HCT116 (cell line): Measurements from ENCODE around the gene MBD3L3. TPM values are rescaled to one million over a fixed set of nuclear protein-coding genes. Genes with fewer than 3 reads are reported as not detected.

ENCODE experiments used
- ATAC-seq: fragments of 200-7000 bp; cut with Tn5 transposase; 2 replicates; pipeline ENCODE4 v1.9.1; 2020; ENCODE audit warnings: mild to moderate bottlenecking, moderate library complexity
- BruUV-seq: library from RNA; stranded (reverse); fragments of 400-500 nt; replicated peaks from 2 replicates; lab custom pipeline; 2021; lab: Mats Ljungman, UMichigan
- CTCF ChIA-PET: fragments of 300-600 bp; sonication (Branson Sonifier 250); formaldehyde crosslinking; loops from one replicate; lab custom pipeline; 2021; ENCODE audit warnings: antibody characterized with exemption; lab: Charles Lee
- POLR2A ChIA-PET: fragments of 300-600, 350-600 bp; sonication (Branson Sonifier 250); formaldehyde crosslinking; loops from one replicate; lab custom pipeline; 2021; ENCODE audit warnings: antibody characterized with exemption; lab: Charles Lee
- RAD21 ChIA-PET, 2 experiments: fragments of 300-600 bp; sonication (Branson Sonifier 250); formaldehyde crosslinking; loops; one replicate each; lab custom pipeline; 2023; ENCODE audit warnings: low total read pairs in 2 of 2; ENCODE audit not compliant: uncharacterized antibody in 2 of 2, unreplicated experiment in 2 of 2, low non-redundant PET in 1 of 2; lab: Charles Lee
- DNase-seq: peaks from one replicate; pipeline ENCODE4 v3.0.0-alpha.2; 2010; ENCODE audit warnings: low read depth, low spot score
- H2AFZ ChIP-seq: fragments of 200-600 bp; shearing (Covaris generic), sonication (generic); 2 replicates; pipeline ENCODE4 v1.6.1; 2017; ENCODE audit warnings: low read depth, mixed run types, mixed read lengths, antibody characterized with exemption, low read length; ENCODE audit not compliant: poor library complexity, severe bottlenecking
- H3K27ac ChIP-seq: 2 replicates; pipeline ENCODE4 v1.5.1; 2012; ENCODE audit warnings: low read depth, low read length
- H3K27me3 ChIP-seq: fragments of 200-600 bp; sonication (generic); 2 replicates; pipeline ENCODE4 v1.6.1; 2016; ENCODE audit warnings: mixed run types, low read length, mixed read lengths; ENCODE audit not compliant: insufficient read depth
- H3K36me3 ChIP-seq, 2 experiments: fragments of 200-500 bp in 1 of 2; fragments of 200-600 bp in 1 of 2; sonication (Bioruptor generic) in 1 of 2; sonication (generic) in 1 of 2; 2 replicates each; pipeline versions ENCODE4 v1.5.1 to v1.6.1; 2014 to 2016; ENCODE audit warnings: low read length in 2 of 2, inconsistent platforms in 1 of 2, mixed read lengths in 1 of 2, mixed run types in 1 of 2; ENCODE audit not compliant: insufficient read depth in 2 of 2, control insufficient read depth in 1 of 2
- H3K4me1 ChIP-seq, 2 experiments: fragments of 200-600 bp in 1 of 2; sonication (generic) in 1 of 2; 2 replicates each; pipeline versions ENCODE4 v1.5.1 to v1.6.1; 2012 to 2017; ENCODE audit warnings: low read length in 2 of 2, inconsistent platforms in 1 of 2, mild to moderate bottlenecking in 1 of 2, mixed read lengths in 1 of 2, mixed run types in 1 of 2, moderate library complexity in 1 of 2; ENCODE audit not compliant: insufficient read depth in 2 of 2, control insufficient read depth in 1 of 2
- H3K4me2 ChIP-seq: fragments of 200-600 bp; sonication (generic); 2 replicates; pipeline ENCODE4 v1.6.1; 2017; ENCODE audit warnings: mixed run types, low read length, mixed read lengths
- H3K4me3 ChIP-seq, 2 experiments: fragments of 200-600 bp in 1 of 2; sonication (generic) in 1 of 2; replicated peaks in 1 of 2; 2 replicates each; pipeline ENCODE4 v1.5.1; 2011 to 2016; ENCODE audit warnings: low read length in 2 of 2, control low read depth in 1 of 2, low read depth in 1 of 2, mild to moderate bottlenecking in 1 of 2, mixed read lengths in 1 of 2, mixed run types in 1 of 2
- H3K79me2 ChIP-seq: fragments of 200-600 bp; sonication (generic); 2 replicates; pipeline ENCODE4 v1.6.1; 2017; ENCODE audit warnings: mild to moderate bottlenecking, mixed run types, low read length, moderate library complexity, mixed read lengths; ENCODE audit not compliant: insufficient read depth
- H3K9ac ChIP-seq: fragments of 200-600 bp; sonication (generic); 2 replicates; pipeline ENCODE4 v1.6.1; 2016; ENCODE audit warnings: low read length, mixed read lengths
- H3K9me2 ChIP-seq: fragments of 200-600 bp; sonication (generic), shearing (Covaris generic); 2 replicates; pipeline ENCODE4 v1.6.1; 2017; ENCODE audit warnings: mixed run types, mild to moderate bottlenecking, moderate library complexity; ENCODE audit not compliant: insufficient read depth
- H3K9me3 ChIP-seq, 2 experiments: fragments of 200-500 bp in 1 of 2; fragments of 200-600 bp in 1 of 2; sonication (Bioruptor generic) in 1 of 2; sonication (generic) in 1 of 2; 2 replicates each; pipeline ENCODE4 v1.6.1; 2014 to 2017; ENCODE audit warnings: low read length in 2 of 2, mixed read lengths in 2 of 2, inconsistent platforms in 1 of 2, low read depth in 1 of 2, mild to moderate bottlenecking in 1 of 2, mixed run types in 1 of 2, moderate library complexity in 1 of 2; ENCODE audit not compliant: control insufficient read depth in 1 of 2, insufficient read depth in 1 of 2
- H4K20me1 ChIP-seq: fragments of 200-600 bp; sonication (generic), shearing (Covaris generic); 2 replicates; pipeline ENCODE4 v1.6.1; 2017; ENCODE audit warnings: mixed run types, mild to moderate bottlenecking, moderate library complexity; ENCODE audit not compliant: insufficient read depth
- CEBPB ChIP-seq: IDR thresholded peaks from 2 replicates; pipeline ENCODE4 v1.6.1; 2012; ENCODE audit warnings: low read depth
- CTCF ChIP-seq, 3 experiments: fragments of 200-600 bp in 1 of 3; sonication (generic) in 1 of 3; IDR thresholded peaks in 2 of 3; conservative IDR thresholded peaks in 1 of 3; 2 replicates each; pipeline ENCODE4 v1.5.1; 2012 to 2017; ENCODE audit warnings: low read depth in 2 of 3, low read length in 2 of 3, antibody characterized with exemption in 1 of 3, borderline replicate concordance in 1 of 3, control low read depth in 1 of 3, mild to moderate bottlenecking in 1 of 3, mixed read lengths in 1 of 3, mixed run types in 1 of 3, moderate library complexity in 1 of 3; ENCODE audit not compliant: insufficient read depth in 1 of 3
- ELF1 ChIP-seq: IDR thresholded peaks from 2 replicates; pipeline ENCODE4 v1.6.1; 2012; ENCODE audit warnings: low read depth, borderline replicate concordance
- MAX ChIP-seq: IDR thresholded peaks from 2 replicates; pipeline ENCODE4 v1.6.1; 2012
- POLR2AphosphoS5 ChIP-seq: IDR thresholded peaks from 2 replicates; pipeline ENCODE4 v1.6.1; 2011; ENCODE audit warnings: mild to moderate bottlenecking, low read depth, low read length, moderate library complexity
- RAD21 ChIP-seq: IDR thresholded peaks from 2 replicates; pipeline ENCODE4 v1.6.1; 2012; ENCODE audit warnings: low read depth, mild to moderate bottlenecking
- SRF ChIP-seq: IDR thresholded peaks from 2 replicates; pipeline ENCODE4 v1.6.1; 2012; ENCODE audit warnings: low read depth
- ZBTB33 ChIP-seq: IDR thresholded peaks from 2 replicates; pipeline ENCODE4 v1.6.1; 2011; ENCODE audit warnings: mild to moderate bottlenecking, low read length, moderate library complexity; ENCODE audit not compliant: insufficient replicate concordance; ENCODE audit errors: extremely low read depth
- intact Hi-C: fragments of 100-400 bp; cut with micrococcal nuclease; formaldehyde crosslinking; loops from 2 replicates; pipeline ENCODE4 v1.10.0; 2022
- total RNA-seq: library from RNA; stranded (reverse); gene quantifications from one replicate; pipeline ENCODE4 v1.2.1, GENCODE V29; 2021; ENCODE audit not compliant: unreplicated experiment

Gene MBD3L3
- total RNA-seq, 1 experiment from 2014 or later, result not detected

- Histone ChIP-seq H3K4me2 (peak overlapping the region; percentile 17; the same call in 1 of the 2 replicates), H3K9ac (no peak overlapping the region), H2AFZ (no peak overlapping the region), H3K4me3 (no peak overlapping the region), H3K9me3 (no peaks in the 10 kb centered on the region), H3K27ac (no peak overlapping the region), H3K27me3 (no peaks in the 10 kb centered on the region), H3K79me2 (no peaks in the 10 kb centered on the region), H3K36me3 (no peaks in the 10 kb centered on the region), H3K9me2 (no peaks in the 10 kb centered on the region), H4K20me1 (no peaks in the 10 kb centered on the region), H3K4me1 (peaks cover 4 to 18% of the 10 kb centered on the region in 2 experiments; a peak in 3 of 4 replicates)
- BruUV-seq, result no TSS peak
- POLR2A ChIA-PET, result no interaction called here
- RAD21 ChIA-PET, result interaction anchor here (1.2 to 1.5 kb wide), 2 partner anchors 239 to 278 kb away, joined by 5 read pairs; no protein-coding TSS in a partner anchor
- intact Hi-C loops, result loop anchor here (1.0 to 2.0 kb wide), 3 partner anchors 48 to 279 kb away; no protein-coding TSS in a partner anchor
- ATAC-seq, result no peak
- no peak for DNase-seq
- TF ChIP-seq MAX (no peak), SRF (no peak), POLR2AphosphoS5 (no peak), ZBTB33 (no peak), CEBPB (no peak), RAD21 (no peak), ELF1 (no peak), CTCF (IDR thresholded peaks at IDR 0.05 in 2 of 3, conservative IDR thresholded peaks at IDR 0.05 in 1 of 3; ENCODE audit: borderline replicate concordance in 1 of 3, insufficient read depth in 1 of 3, low read depth in 2 of 3, low read length in 2 of 3) (no peak)
- CTCF ChIA-PET, result interaction anchor here (0.6 to 2.4 kb wide), 12 partner anchors 47 to 767 kb away, joined by 3 to 18 read pairs (median 4); partner anchors contain the start of gene TRAPPC5
Observed at GRCh38 chr19:7101498-7102253, 43.2 kb upstream of the MBD3L3 start.
